HepG2 (cell line): Measurements from ENCODE around the gene INF2. TPM values are rescaled to one million over a fixed set of nuclear protein-coding genes. Genes with fewer than 3 reads are reported as not detected.
A peak's percentile ranks its signal among the peaks of the same experiment; 100 is the strongest.

Experiments
- ATAD3A ChIP-seq: sonication (generic); formaldehyde crosslinking; IDR thresholded peaks from 2 replicates; pipeline ENCODE4 v1.4.0; 2020; ENCODE audit warnings: missing genetic modification reagents
- CBFB ChIP-seq: sonication (generic); formaldehyde crosslinking; IDR thresholded peaks from 2 replicates; pipeline ENCODE4 v1.4.0; 2020; ENCODE audit warnings: missing genetic modification reagents
- DPF2 ChIP-seq: sonication (generic); formaldehyde crosslinking; IDR thresholded peaks from 2 replicates; pipeline ENCODE4 v1.4.0; 2020; ENCODE audit warnings: mild to moderate bottlenecking, low read depth, missing genetic modification reagents, borderline replicate concordance
- GABPB1 ChIP-seq: IDR thresholded peaks from 2 replicates; pipeline ENCODE4 v1.6.1; 2016; ENCODE audit warnings: mild to moderate bottlenecking, missing genetic modification reagents, moderate library complexity, missing compliant biosample characterization
- KDM6A ChIP-seq: IDR thresholded peaks from 2 replicates; pipeline ENCODE4 v1.6.1; 2016; ENCODE audit warnings: low read depth
- MBD4 ChIP-seq: IDR thresholded peaks from 2 replicates; pipeline ENCODE4 v1.6.1; 2012; ENCODE audit warnings: low read length, inconsistent platforms, borderline replicate concordance
- MIXL1 ChIP-seq: IDR thresholded peaks from 2 replicates; pipeline ENCODE4 v1.6.1; 2016
- MTA1 ChIP-seq: sonication (generic); formaldehyde crosslinking; IDR thresholded peaks from 2 replicates; pipeline ENCODE4 v1.4.0; 2020; ENCODE audit warnings: missing genetic modification reagents, mild to moderate bottlenecking, borderline replicate concordance
- SP140L ChIP-seq: sonication (generic); formaldehyde crosslinking; IDR thresholded peaks from 2 replicates; pipeline ENCODE4 v1.4.0; 2020; ENCODE audit warnings: missing genetic modification reagents, borderline replicate concordance
- SRF ChIP-seq: IDR thresholded peaks from 2 replicates; pipeline ENCODE4 v1.6.1; 2011; ENCODE audit warnings: mild to moderate bottlenecking, low read depth, low read length, moderate library complexity
- TCF12 ChIP-seq, 2 experiments: fragments of 450-650 bp in 1 of 2; sonication (generic) in 1 of 2; formaldehyde crosslinking in 1 of 2; IDR thresholded peaks; 2 replicates each; pipeline versions ENCODE4 v1.6.1 to v1.8.0; 2017 to 2022; ENCODE audit warnings: antibody characterized with exemption in 1 of 2, mild to moderate bottlenecking in 1 of 2, missing genetic modification reagents in 1 of 2, moderate library complexity in 1 of 2
- TEAD3 ChIP-seq: optimal IDR thresholded peaks from 2 replicates; pipeline ENCODE3; 2016; ENCODE audit warnings: borderline replicate concordance
- ZFP1 ChIP-seq: IDR thresholded peaks from 2 replicates; pipeline ENCODE4 v1.6.1; 2016
- ZNF205 ChIP-seq: IDR thresholded peaks from 2 replicates; pipeline ENCODE4 v1.6.1; 2018; ENCODE audit warnings: missing biosample characterization, missing genetic modification reagents
- ZNF484 ChIP-seq: sonication (generic); formaldehyde crosslinking; IDR thresholded peaks from 2 replicates; pipeline ENCODE4 v1.5.1; 2020; ENCODE audit warnings: mild to moderate bottlenecking, low read depth, missing genetic modification reagents, borderline replicate concordance
- ZNF577 ChIP-seq: sonication (generic); formaldehyde crosslinking; IDR thresholded peaks from 2 replicates; pipeline ENCODE4 v1.4.0; 2020; ENCODE audit warnings: mild to moderate bottlenecking, low read depth, missing genetic modification reagents, borderline replicate concordance
- ZNF629 ChIP-seq: sonication (generic); formaldehyde crosslinking; conservative IDR thresholded peaks from 2 replicates; pipeline ENCODE4 v1.5.0; 2020; ENCODE audit warnings: missing genetic modification reagents
- ZNF790 ChIP-seq: sonication (generic); formaldehyde crosslinking; IDR thresholded peaks from 2 replicates; pipeline ENCODE4 v1.8.0; 2022; ENCODE audit warnings: missing genetic modification reagents, mild to moderate bottlenecking, borderline replicate concordance
- polyA plus RNA-seq, 8 experiments: library from polyadenylated mRNA; depleted of rRNA in 3 of 8; stranded (reverse) in 7 of 8; unstranded in 1 of 8; fragments of >200 nt; fragmentation: Illumina TruSeq in 4 of 8; extraction: Trizol in 4 of 8; gene quantifications; 2 replicates each; pipeline versions ENCODE4 v1.2.1 to v1.2.3, GENCODE V29; 2011 to 2016; ENCODE audit warnings: low read depth in 4 of 8, missing spikeins in 1 of 8, mixed read lengths in 1 of 8; ENCODE audit not compliant: insufficient read depth in 1 of 8
- total RNA-seq, 5 experiments: library from RNA; depleted of rRNA; stranded (reverse); fragments of >200 nt; fragmentation: Illumina TruSeq; extraction: Trizol; gene quantifications; 2 replicates each; pipeline ENCODE4 v1.2.3, GENCODE V29; 2016; ENCODE audit warnings: low read depth in 1 of 5
- TF ChIP-seq, protein P1 (sequence below): sonication (generic); formaldehyde crosslinking; conservative IDR thresholded peaks from 2 replicates; pipeline ENCODE4 v1.8.0; 2022; ENCODE audit warnings: low read depth, missing genetic modification reagents
- TF ChIP-seq, protein P2 (sequence below): sonication (generic); formaldehyde crosslinking; IDR thresholded peaks from 2 replicates; pipeline ENCODE4 v1.8.0; 2022; ENCODE audit warnings: missing genetic modification reagents, mild to moderate bottlenecking, moderate library complexity, borderline replicate concordance
- TF ChIP-seq, protein P3 (sequence below): IDR thresholded peaks from 2 replicates; pipeline ENCODE4 v1.6.1; 2012; ENCODE audit warnings: low read depth, low read length, improper control_type of control experiment
- TF ChIP-seq, protein P4 (sequence below): IDR thresholded peaks from 2 replicates; pipeline ENCODE4 v1.6.1; 2016; ENCODE audit warnings: mild to moderate bottlenecking, missing biosample characterization, missing genetic modification reagents
- TF ChIP-seq, protein P5 (sequence below): sonication (generic); formaldehyde crosslinking; IDR thresholded peaks from 2 replicates; pipeline ENCODE4 v1.5.0; 2020; ENCODE audit warnings: missing genetic modification reagents

Gene INF2
- total and polyA plus RNA-seq, 2 of the 13 experiments (the other 11 are each of a cell fraction or from before 2014, with no cell fraction given): 16.4 to 26.4 TPM

DNA sequence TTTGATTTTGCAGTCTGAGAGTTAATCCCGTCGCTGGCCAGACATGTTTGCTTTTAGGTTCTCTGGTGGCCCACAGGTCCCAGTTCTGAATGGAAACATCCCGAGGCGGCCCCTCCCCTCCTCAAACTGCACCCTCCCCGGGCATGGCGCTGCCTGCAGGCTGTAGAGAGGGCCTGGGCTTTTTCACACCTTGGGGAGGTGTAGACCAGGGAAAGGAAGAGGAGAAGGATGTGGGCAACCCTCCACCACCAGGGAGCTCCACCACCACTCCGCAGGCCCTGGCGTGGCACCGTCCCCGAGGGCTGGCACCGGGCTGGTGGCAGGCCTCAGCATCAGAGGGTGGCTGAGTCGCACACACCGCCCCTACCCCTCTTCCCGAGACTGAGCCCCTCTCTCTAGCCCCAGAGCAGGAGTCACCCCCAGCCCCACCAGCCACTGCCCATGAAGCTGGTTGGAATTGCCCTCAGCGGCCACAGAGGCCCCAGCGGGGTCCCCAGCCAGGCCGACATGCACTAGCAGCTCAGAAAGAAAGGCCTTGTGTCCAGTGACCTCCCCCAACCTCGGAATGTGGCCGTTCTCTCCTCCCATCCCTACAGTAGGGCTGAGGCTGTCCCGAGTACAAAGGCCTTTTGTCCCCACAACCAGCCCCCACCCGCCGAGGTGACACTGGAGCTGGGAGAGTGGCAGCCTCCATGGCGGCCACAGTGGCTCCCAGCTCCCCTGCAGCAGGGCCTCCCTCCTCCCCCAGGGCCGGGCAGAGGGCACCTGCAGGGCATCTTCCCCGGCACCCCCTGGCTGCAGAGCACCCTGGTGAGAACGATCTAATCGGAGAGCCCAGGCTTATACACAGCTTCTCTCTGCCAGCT, 23.5 kb upstream of the INF2 start (continued):
- TF ChIP-seq, protein P1, sequence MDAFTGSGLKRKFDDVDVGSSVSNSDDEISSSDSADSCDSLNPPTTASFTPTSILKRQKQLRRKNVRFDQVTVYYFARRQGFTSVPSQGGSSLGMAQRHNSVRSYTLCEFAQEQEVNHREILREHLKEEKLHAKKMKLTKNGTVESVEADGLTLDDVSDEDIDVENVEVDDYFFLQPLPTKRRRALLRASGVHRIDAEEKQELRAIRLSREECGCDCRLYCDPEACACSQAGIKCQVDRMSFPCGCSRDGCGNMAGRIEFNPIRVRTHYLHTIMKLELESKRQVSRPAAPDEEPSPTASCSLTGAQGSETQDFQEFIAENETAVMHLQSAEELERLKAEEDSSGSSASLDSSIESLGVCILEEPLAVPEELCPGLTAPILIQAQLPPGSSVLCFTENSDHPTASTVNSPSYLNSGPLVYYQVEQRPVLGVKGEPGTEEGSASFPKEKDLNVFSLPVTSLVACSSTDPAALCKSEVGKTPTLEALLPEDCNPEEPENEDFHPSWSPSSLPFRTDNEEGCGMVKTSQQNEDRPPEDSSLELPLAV (CRISPR knock-in tag): no peak
- TF ChIP-seq, protein P2, sequence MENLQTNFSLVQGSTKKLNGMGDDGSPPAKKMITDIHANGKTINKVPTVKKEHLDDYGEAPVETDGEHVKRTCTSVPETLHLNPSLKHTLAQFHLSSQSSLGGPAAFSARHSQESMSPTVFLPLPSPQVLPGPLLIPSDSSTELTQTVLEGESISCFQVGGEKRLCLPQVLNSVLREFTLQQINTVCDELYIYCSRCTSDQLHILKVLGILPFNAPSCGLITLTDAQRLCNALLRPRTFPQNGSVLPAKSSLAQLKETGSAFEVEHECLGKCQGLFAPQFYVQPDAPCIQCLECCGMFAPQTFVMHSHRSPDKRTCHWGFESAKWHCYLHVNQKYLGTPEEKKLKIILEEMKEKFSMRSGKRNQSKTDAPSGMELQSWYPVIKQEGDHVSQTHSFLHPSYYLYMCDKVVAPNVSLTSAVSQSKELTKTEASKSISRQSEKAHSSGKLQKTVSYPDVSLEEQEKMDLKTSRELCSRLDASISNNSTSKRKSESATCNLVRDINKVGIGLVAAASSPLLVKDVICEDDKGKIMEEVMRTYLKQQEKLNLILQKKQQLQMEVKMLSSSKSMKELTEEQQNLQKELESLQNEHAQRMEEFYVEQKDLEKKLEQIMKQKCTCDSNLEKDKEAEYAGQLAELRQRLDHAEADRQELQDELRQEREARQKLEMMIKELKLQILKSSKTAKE (CRISPR knock-in tag): peak; percentile 73
- TF ChIP-seq MTA1 (CRISPR knock-in tag) (peak; percentile 85), SRF (no peak), ZFP1 (CRISPR knock-in tag) (no peak), KDM6A (CRISPR knock-in tag) (peak; percentile 74), ZNF629 (no peak), MBD4 (no peak), ZNF577 (CRISPR knock-in tag) (no peak), TCF12 (IDR thresholded peaks at IDR 0.05) (no peak), TCF12 (CRISPR knock-in tag; IDR thresholded peaks at IDR 0.05) (peak; percentile 84), SP140L (no peak), MIXL1 (CRISPR knock-in tag) (no peak), GABPB1 (CRISPR knock-in tag) (peak; percentile 55; the same call in 1 of the 2 replicates), ZNF205 (no peak), CBFB (peak; percentile 82), ZNF790 (peak; percentile 61; the same call in 1 of the 2 replicates), DPF2 (peak; percentile 29; the same call in 1 of the 2 replicates), ATAD3A (CRISPR knock-in tag) (no peak), TEAD3 (peak; percentile 97), ZNF484 (CRISPR knock-in tag) (no peak)
- TF ChIP-seq, protein P3, sequence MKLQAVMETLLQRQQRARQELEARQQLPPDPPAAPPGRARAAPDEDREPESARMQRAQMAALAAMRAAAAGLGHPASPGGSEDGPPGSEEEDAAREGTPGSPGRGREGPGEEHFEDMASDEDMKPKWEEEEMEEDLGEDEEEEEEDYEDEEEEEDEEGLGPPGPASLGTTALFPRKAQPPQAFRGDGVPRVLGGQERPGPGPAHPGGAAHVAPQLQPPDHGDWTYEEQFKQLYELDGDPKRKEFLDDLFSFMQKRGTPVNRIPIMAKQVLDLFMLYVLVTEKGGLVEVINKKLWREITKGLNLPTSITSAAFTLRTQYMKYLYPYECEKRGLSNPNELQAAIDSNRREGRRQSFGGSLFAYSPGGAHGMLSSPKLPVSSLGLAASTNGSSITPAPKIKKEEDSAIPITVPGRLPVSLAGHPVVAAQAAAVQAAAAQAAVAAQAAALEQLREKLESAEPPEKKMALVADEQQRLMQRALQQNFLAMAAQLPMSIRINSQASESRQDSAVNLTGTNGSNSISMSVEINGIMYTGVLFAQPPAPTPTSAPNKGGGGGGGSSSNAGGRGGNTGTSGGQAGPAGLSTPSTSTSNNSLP: no peak
- TF ChIP-seq, protein P4, sequence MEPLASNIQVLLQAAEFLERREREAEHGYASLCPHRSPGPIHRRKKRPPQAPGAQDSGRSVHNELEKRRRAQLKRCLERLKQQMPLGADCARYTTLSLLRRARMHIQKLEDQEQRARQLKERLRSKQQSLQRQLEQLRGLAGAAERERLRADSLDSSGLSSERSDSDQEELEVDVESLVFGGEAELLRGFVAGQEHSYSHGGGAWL (CRISPR knock-in tag): no peak
- TF ChIP-seq, protein P5, sequence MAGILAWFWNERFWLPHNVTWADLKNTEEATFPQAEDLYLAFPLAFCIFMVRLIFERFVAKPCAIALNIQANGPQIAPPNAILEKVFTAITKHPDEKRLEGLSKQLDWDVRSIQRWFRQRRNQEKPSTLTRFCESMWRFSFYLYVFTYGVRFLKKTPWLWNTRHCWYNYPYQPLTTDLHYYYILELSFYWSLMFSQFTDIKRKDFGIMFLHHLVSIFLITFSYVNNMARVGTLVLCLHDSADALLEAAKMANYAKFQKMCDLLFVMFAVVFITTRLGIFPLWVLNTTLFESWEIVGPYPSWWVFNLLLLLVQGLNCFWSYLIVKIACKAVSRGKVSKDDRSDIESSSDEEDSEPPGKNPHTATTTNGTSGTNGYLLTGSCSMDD (CRISPR knock-in tag): no peak
